WTC11 (cell line): ENCODE data around the gene KCNH8. TPM values are rescaled to one million over a fixed set of nuclear protein-coding genes. Genes with fewer than 3 reads are reported as not detected.

Experiments
- ATAC-seq: fragments of 200-7000 bp; cut with Tn5 transposase; 2 replicates; pipeline ENCODE4 v1.10.0; 2021; ENCODE audit warnings: mild to moderate bottlenecking, moderate library complexity
- Bru-seq: library from RNA; stranded (reverse); fragments of 400-500 nt; gene quantifications from one replicate; lab custom pipeline; 2021; lab: Mats Ljungman, UMichigan
- CTCF ChIA-PET: fragments of 300-600 bp; sonication (Branson Sonifier 250); formaldehyde crosslinking; loops from one replicate; lab custom pipeline; 2021; ENCODE audit warnings: antibody characterized with exemption; lab: Charles Lee
- POLR2A ChIA-PET: fragments of 350-600 bp; sonication (Branson Sonifier 250); formaldehyde crosslinking; loops from one replicate; lab custom pipeline; 2021; ENCODE audit warnings: antibody characterized with exemption; lab: Charles Lee
- DNase-seq: peaks from one replicate; pipeline ENCODE4 v3.0.0; 2021; ENCODE audit warnings: low spot score
- H3K27ac Mint-ChIP-seq: 2 replicates; pipeline ENCODE4 v1.8.0; 2021; ENCODE audit warnings: mixed read lengths
- H3K27me3 Mint-ChIP-seq: 2 replicates; pipeline ENCODE4 v1.8.0; 2021; ENCODE audit warnings: low read depth, mild to moderate bottlenecking, moderate library complexity, mixed read lengths
- H3K36me3 Mint-ChIP-seq: 2 replicates; pipeline ENCODE4 v1.8.0; 2021; ENCODE audit warnings: mixed read lengths
- H3K4me1 Mint-ChIP-seq: 2 replicates; pipeline ENCODE4 v1.8.0; 2022; ENCODE audit warnings: mixed read lengths
- H3K4me3 Mint-ChIP-seq: 2 replicates; pipeline ENCODE4 v1.8.0; 2021; ENCODE audit warnings: mild to moderate bottlenecking, moderate library complexity, mixed read lengths
- H3K9me3 Mint-ChIP-seq: 2 replicates; pipeline ENCODE4 v1.8.0; 2021; ENCODE audit warnings: mixed read lengths
- ATF1 ChIP-seq: sonication (generic); formaldehyde crosslinking; IDR thresholded peaks from 2 replicates; pipeline ENCODE4 v1.8.1; 2023; ENCODE audit warnings: mild to moderate bottlenecking, moderate library complexity, missing genetic modification reagents
- ELF4 ChIP-seq: sonication (generic); formaldehyde crosslinking; IDR thresholded peaks from 2 replicates; pipeline ENCODE4 v1.8.1; 2022; ENCODE audit warnings: low read depth, mild to moderate bottlenecking, moderate library complexity, missing genetic modification reagents
- ERG ChIP-seq: fragments of 250-450 bp; sonication (Bioruptor Pico); IDR thresholded peaks from 2 replicates; pipeline ENCODE4 v1.8.0; 2021; ENCODE audit warnings: mild to moderate bottlenecking
- FOXP4 ChIP-seq: sonication (generic); formaldehyde crosslinking; IDR thresholded peaks from 2 replicates; pipeline ENCODE4 v1.8.0; 2022; ENCODE audit warnings: mild to moderate bottlenecking, missing genetic modification reagents
- GRHL2 ChIP-seq: fragments of 250-450 bp; sonication (Bioruptor Pico); IDR thresholded peaks from 2 replicates; pipeline ENCODE4 v1.8.0; 2022; ENCODE audit warnings: mild to moderate bottlenecking, moderate library complexity; ENCODE audit not compliant: insufficient replicate concordance, severe bottlenecking
- KAT7 ChIP-seq: sonication (generic); formaldehyde crosslinking; IDR thresholded peaks from 2 replicates; pipeline ENCODE4 v1.8.1; 2023; ENCODE audit warnings: missing genetic modification reagents, mild to moderate bottlenecking, borderline replicate concordance
- RORB ChIP-seq: fragments of 250-450 bp; sonication (Bioruptor Pico); IDR thresholded peaks from 2 replicates; pipeline ENCODE4 v1.9.0; 2021; ENCODE audit warnings: mild to moderate bottlenecking
- SOX15 ChIP-seq: fragments of 250-450 bp; sonication (Bioruptor Pico); IDR thresholded peaks from 2 replicates; pipeline ENCODE4 v1.9.0; 2021; ENCODE audit warnings: mild to moderate bottlenecking
- STAT6 ChIP-seq: sonication (generic); formaldehyde crosslinking; conservative IDR thresholded peaks from 2 replicates; pipeline ENCODE4 v1.8.1; 2023; ENCODE audit warnings: mild to moderate bottlenecking, low read depth, missing genetic modification reagents, moderate library complexity
- TCF7 ChIP-seq: sonication (generic); formaldehyde crosslinking; IDR thresholded peaks from 2 replicates; pipeline ENCODE4 v1.8.0; 2022; ENCODE audit warnings: mild to moderate bottlenecking, low read depth, missing genetic modification reagents, moderate library complexity
- TEAD1 ChIP-seq: sonication (generic); formaldehyde crosslinking; IDR thresholded peaks from 2 replicates; pipeline ENCODE4 v1.8.0; 2022; ENCODE audit warnings: mild to moderate bottlenecking, missing genetic modification reagents
- USF2 ChIP-seq: sonication (generic); formaldehyde crosslinking; IDR thresholded peaks from 2 replicates; pipeline ENCODE4 v1.8.1; 2023; ENCODE audit warnings: mild to moderate bottlenecking, missing genetic modification reagents, moderate library complexity
- ZNF121 ChIP-seq: sonication (generic); formaldehyde crosslinking; IDR thresholded peaks from 2 replicates; pipeline ENCODE4 v1.8.0; 2023; ENCODE audit warnings: missing genetic modification reagents
- ZNF219 ChIP-seq: sonication (generic); formaldehyde crosslinking; IDR thresholded peaks from 2 replicates; pipeline ENCODE4 v1.8.0; 2023; ENCODE audit warnings: missing genetic modification reagents, mild to moderate bottlenecking, borderline replicate concordance
- ZNF317 ChIP-seq: sonication (generic); formaldehyde crosslinking; IDR thresholded peaks from 2 replicates; pipeline ENCODE4 v1.8.1; 2023; ENCODE audit warnings: low read depth, mild to moderate bottlenecking, moderate library complexity, missing genetic modification reagents, borderline replicate concordance
- ZNF423 ChIP-seq: fragments of 250-450 bp; sonication (Bioruptor Pico); IDR thresholded peaks from 2 replicates; pipeline ENCODE4 v2.1.2; 2022; ENCODE audit warnings: mild to moderate bottlenecking, moderate library complexity
- long read RNA-seq, 3 experiments: library from RNA in 1 of 3; library from capped mRNA in 1 of 3; library from polyadenylated mRNA in 1 of 3; unstranded in 2 of 3; stranded (forward) in 1 of 3; transcript quantifications; one replicate each; pipeline ENCODE4 v2.0.0, GENCODE V29; 2021
- total RNA-seq: library from RNA; stranded (reverse); gene quantifications from 3 replicates; pipeline ENCODE4 v1.2.3, GENCODE V29; 2021

KCNH8 gene
- total RNA-seq (2.5 to 2.8 TPM (median 2.8 TPM) in 3 replicates), Bru-seq, nascent RNA (percentile 56 among the genes with signal in this experiment)
- long read RNA-seq, experiment 1, partial matches to known transcripts: 0 of 4 reads
- long read RNA-seq, experiment 1, other reads (novel, unspliced or antisense): 4 of 4 reads
- long read RNA-seq, experiment 2, full-length matches to known transcripts: 1 of 3 reads
- long read RNA-seq, experiment 2, partial matches to known transcripts: 1 of 3 reads
- long read RNA-seq, experiment 2, other reads (novel, unspliced or antisense): 1 of 3 reads
- long read RNA-seq, experiment 3: 0 reads

- H3K4me3 Mint-ChIP-seq: peak within 1 kb of the TSS; percentile 89
- DNase-seq (peak; percentile 58), ATAC-seq (peak; percentile 38)
- no peaks in the 10 kb centered on the region for H3K27me3 Mint-ChIP-seq
- H3K9me3 Mint-ChIP-seq: peaks cover 6% of the 10 kb centered on the region
- POLR2A ChIA-PET: interaction anchor here (1.3 kb wide), 1 partner anchor 147 kb away, joined by 4 read pairs; no protein-coding TSS in a partner anchor
- TF ChIP-seq ELF4 (CRISPR knock-in tag): no peak
- no peak for TF ChIP-seq GRHL2
- no peak for TF ChIP-seq FOXP4 (CRISPR knock-in tag)
- 0 out of 2 replicates have a peak, but pooled peaks have one; percentile 18 for TF ChIP-seq ZNF219 (CRISPR knock-in tag)
- TF ChIP-seq KAT7 (CRISPR knock-in tag): 0 out of 2 replicates have a peak, but pooled peaks have one; percentile 57
- TF ChIP-seq RORB (CRISPR knock-in tag): no peak
- TF ChIP-seq USF2: no peak
- TF ChIP-seq ZNF423 (CRISPR knock-in tag): peak; percentile 90
- no peak for TF ChIP-seq SOX15 (CRISPR knock-in tag)
- TF ChIP-seq ATF1 (CRISPR knock-in tag): no peak
- TF ChIP-seq TCF7 (CRISPR knock-in tag): no peak
- no peak for TF ChIP-seq ERG (CRISPR knock-in tag)
- no peak for TF ChIP-seq STAT6
- TF ChIP-seq ZNF121 (CRISPR knock-in tag): no peak
- TF ChIP-seq TEAD1 (CRISPR knock-in tag): no peak
- no peak for TF ChIP-seq ZNF317
- H3K27ac Mint-ChIP-seq: peak within 1 kb of the TSS; percentile 96
- CTCF ChIA-PET: no interaction called here
- H3K4me1 Mint-ChIP-seq: peaks cover 36% of the 10 kb centered on the region
- no peaks in the 10 kb centered on the region; the same call in 1 of the 2 replicates for H3K36me3 Mint-ChIP-seq
These were observed at the start of gene KCNH8 for GRCh38 chr3:19147905-19148767. Gene KCNH8 (plus strand): TSS chr3:19148510. CDS start chr3:19148720, 210 bp downstream.
